ENCODE measurements around the gene ERGIC1.

Gene ERGIC1

DNA sequence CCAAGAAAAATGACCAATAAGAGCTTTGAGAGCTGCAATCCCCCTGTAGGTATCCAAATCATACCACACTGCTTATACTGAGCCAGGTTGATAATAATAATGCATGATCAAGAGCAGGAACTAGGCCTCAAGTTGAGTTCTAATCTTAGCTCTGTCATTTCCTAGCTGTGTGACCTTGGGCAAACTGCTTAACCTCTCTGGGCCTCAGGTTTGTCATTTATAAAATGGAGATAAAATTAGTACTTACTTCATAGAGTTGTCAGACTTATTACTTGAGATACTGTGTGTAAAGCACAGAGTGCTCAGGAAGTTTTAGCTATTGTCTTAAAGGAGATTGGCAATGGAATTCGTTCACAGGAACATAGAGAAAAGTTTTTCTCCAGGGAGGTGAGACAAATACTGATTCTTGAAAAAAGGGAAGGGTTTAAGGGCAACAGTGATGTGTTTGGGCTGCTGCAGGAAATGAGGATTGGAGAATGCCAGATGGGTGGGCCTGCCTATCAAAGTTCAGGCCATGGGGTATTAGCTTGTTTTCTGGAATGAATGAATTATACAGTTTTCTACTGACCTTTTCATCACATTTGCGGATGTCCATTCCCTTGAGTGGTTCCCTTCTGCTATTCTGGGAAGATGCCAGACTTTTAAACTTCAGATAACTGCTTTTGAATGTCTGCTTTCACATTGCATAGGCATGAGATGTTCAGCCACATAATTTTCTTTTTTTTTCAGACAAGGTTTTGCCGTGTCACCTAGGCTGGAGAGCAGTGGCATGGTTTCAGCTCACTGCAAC, 139.3 kb downstream of the ERGIC1 start:
- TF ChIP-seq, protein P1, sequence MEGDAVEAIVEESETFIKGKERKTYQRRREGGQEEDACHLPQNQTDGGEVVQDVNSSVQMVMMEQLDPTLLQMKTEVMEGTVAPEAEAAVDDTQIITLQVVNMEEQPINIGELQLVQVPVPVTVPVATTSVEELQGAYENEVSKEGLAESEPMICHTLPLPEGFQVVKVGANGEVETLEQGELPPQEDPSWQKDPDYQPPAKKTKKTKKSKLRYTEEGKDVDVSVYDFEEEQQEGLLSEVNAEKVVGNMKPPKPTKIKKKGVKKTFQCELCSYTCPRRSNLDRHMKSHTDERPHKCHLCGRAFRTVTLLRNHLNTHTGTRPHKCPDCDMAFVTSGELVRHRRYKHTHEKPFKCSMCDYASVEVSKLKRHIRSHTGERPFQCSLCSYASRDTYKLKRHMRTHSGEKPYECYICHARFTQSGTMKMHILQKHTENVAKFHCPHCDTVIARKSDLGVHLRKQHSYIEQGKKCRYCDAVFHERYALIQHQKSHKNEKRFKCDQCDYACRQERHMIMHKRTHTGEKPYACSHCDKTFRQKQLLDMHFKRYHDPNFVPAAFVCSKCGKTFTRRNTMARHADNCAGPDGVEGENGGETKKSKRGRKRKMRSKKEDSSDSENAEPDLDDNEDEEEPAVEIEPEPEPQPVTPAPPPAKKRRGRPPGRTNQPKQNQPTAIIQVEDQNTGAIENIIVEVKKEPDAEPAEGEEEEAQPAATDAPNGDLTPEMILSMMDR (conservative IDR thresholded peaks at IDR 0.05): no peak

GRCh38 chr5:172973931-172974330, 139.9 kb downstream of the ERGIC1 start:
- TF ChIP-seq, protein P1 (conservative IDR thresholded peaks at IDR 0.05): no peak
- H3K27ac ChIP-seq: no peak overlapping the region

More for the DNA sequence above, 139.3 kb downstream of the ERGIC1 start:
- no peak overlapping the region for H3K27ac ChIP-seq

- H3K27ac ChIP-seq: no peak overlapping the region
- TF ChIP-seq, protein P1 (conservative IDR thresholded peaks at IDR 0.05): no peak
These were observed 141.2 kb downstream of the ERGIC1 start for GRCh38 chr5:172975289-172975688.

DNA sequence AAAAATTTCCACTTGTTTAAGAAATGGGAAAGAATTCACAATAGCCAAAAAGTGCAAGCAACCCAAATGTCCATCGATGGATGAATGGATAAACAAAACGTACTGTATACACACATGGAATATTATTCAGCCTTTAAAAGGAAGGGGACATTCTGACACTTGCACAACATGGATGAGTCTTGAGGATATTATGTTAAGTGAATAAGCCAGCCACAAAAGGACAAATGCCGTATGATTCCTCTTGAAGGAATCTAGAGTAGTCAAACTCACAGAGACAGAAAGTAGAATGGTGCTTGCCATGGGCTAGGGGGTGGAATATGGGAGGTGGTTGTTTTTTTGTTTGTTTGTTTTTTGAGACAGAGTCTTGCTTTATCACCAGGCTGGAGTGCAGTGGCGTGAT, 145.7 kb downstream of the ERGIC1 start:
- H3K27ac ChIP-seq: no peak overlapping the region
- TF ChIP-seq, protein P1 (conservative IDR thresholded peaks at IDR 0.05): no peak

DNA sequence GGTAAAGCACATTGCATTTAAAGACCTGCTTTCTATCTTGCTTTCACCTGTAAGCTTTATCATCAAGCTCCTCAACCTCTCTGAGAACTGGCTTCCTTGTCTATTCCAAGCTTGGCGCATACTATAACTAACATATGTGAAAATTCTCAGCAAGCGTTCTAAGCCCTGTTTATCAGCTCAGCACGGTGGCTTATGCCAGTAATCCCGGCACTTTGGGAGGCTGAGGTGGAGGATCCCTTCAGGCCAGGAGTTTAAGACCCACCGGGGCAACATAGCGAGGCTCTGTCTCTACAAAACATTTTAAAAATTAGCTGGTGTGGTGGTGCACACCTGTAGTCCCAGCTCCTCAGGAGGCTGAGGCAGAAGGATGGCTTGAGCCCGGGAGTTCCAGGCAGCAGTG, 147.9 kb downstream of the ERGIC1 start:
- no peak overlapping the region for H3K27ac ChIP-seq
- TF ChIP-seq, protein P1 (conservative IDR thresholded peaks at IDR 0.05): no peak

GRCh38 chr5:172983542-172984243, 149.6 kb downstream of the ERGIC1 start, which contains the start of gene ATP6V0E1:
ATP6V0E1 (plus strand) TSS chr5:172983771; CDS start chr5:172983861, 90 bp downstream.
- H3K27ac ChIP-seq: peak within 1 kb of the TSS; percentile 86
- TF ChIP-seq, protein P1 (conservative IDR thresholded peaks at IDR 0.05): no peak

DNA sequence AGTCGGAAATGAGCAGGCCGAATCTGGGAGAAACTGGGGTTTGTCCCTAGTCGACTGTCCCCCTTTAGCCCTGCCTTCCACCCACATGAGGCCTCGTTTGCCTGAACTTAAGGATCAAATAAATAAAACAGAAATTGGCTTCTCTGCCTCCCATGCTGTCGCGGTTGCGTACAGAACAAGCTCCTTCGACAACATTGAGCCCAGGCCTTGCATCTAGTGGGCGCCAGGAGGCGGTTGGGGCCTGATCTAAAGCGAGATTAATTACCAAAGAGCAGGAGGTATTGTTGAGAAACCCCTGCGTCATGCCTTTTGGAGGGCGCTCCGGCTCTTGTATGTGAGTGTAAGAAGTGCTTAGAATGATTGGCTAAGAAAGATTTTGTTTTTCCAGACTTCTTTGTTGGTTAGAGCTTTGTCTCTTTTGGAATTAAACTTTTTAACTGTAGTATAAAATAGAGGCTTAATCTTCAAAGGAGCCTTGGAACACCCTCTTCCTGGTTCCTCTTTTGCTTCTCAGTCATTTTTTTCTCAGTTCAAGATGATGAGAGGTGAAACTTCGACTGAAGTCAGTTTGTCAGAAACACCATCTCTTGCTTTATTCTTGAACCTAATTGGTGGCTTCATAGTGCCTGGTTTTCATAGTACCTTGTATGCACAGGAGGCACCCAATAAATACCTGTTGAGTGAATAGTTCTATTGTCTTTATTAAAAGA, 150.3 kb downstream of the ERGIC1 start:
- H3K27ac ChIP-seq: peak overlapping the region; percentile 86
- TF ChIP-seq, protein P1 (conservative IDR thresholded peaks at IDR 0.05): peak; percentile 53

Data from VCaP (cell line).